Right cardiac atrium (tissue), 5 donors: ENCODE measurements around the gene CHRNE. TPM values are rescaled to one million over a fixed set of nuclear protein-coding genes. Genes with fewer than 3 reads are reported as not detected.
"Not testable (repeated sequence)": the region's sequence is repeated elsewhere in the genome, so short reads cannot be mapped to it uniquely, and the experiment has no call there.

Experiments used
- ATAC-seq, 2 donors: fragments of 200-7000 bp; cut with Tn5 transposase; one replicate each; pipeline versions ENCODE4 v1.8.0 to v1.9.1; 2020; ENCODE audit warnings: moderate library complexity in 2 of 2, mild to moderate bottlenecking in 1 of 2
- DNase-seq, 3 donors: peaks; one replicate each; pipeline ENCODE4 v3.0.0-alpha.2; 2020
- H3K27ac ChIP-seq: one replicate; pipeline ENCODE4 v1.5.1; 2013; ENCODE audit warnings: mild to moderate bottlenecking, low read length, control low read depth, moderate library complexity
- H3K27me3 ChIP-seq: one replicate; pipeline ENCODE4 v1.6.1; 2013; ENCODE audit not compliant: control insufficient read depth, insufficient read depth
- H3K4me1 ChIP-seq: one replicate; pipeline ENCODE4 v1.6.1; 2013; ENCODE audit warnings: low read length; ENCODE audit not compliant: control insufficient read depth, insufficient read depth
- H3K4me3 ChIP-seq: one replicate; pipeline ENCODE4 v1.5.1; 2013; ENCODE audit warnings: low read length, control low read depth
- H3K9me3 ChIP-seq: one replicate; pipeline ENCODE4 v1.6.1; 2013; ENCODE audit warnings: low read length; ENCODE audit not compliant: control insufficient read depth
- WGBS: extraction: QIAGEN DNeasy Blood & Tissue Kit; methylation state at CpG from one replicate; pipeline ENCODE4 v1.1.7; 2013; 5-methylcytosine and 5-hydroxymethylcytosine counted together
- intact Hi-C, 4 donors: fragments of 100-400 bp; cut with DNase I; formaldehyde crosslinking; loops; one replicate each; pipeline versions ENCODE4 v1.11.0 to v1.14.0; 2022 to 2023
- polyA plus RNA-seq: library from polyadenylated mRNA; stranded (reverse); fragments of 200-250 nt; gene quantifications from one replicate; pipeline ENCODE4 v1.2.3, GENCODE V29; 2013
- total RNA-seq, 4 donors: library from RNA; stranded (reverse); fragmentation: NEBNext Ultra II Directional; extraction: Animal tissue kit (Norgen Biotek cat#: 25700); gene quantifications; one replicate each; pipeline ENCODE4 v1.2.1, GENCODE V29; 2021
- donor health status: healthy with polysubstance abuse.
- donor health status: DM: no; HTN: yes; CAD: no.
- donor health status: DM: no; HTN: no; CAD: no.
- donor health status: DM: no; HTN: yes; CAD: no; lungs with severe emphysema.
- donor health status: DM: yes; HTN: yes; CAD: no.

The CHRNE gene
- total and polyA plus RNA-seq, 5 donors = 57.6 to 106 (median 66.7) TPM

DNA sequence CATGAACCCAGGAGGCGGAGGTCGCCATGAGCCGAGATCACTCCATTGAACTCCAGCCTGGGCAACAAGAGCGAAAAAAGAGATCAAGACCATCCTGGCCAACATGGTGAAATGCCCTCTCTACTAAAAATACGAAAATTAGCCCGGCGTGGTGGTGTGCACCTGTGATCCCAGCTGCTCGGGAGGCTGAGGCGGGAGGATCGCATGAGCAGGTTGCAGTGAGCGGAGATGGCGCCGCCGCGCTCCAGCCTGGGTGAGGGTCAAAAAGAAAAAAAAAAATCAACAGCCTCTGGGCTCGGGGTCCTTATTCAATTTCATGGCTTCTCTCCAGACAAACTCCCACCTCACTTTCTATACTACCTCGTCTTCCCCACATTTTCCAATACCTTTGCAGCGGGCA is 26.0 kb upstream of the CHRNE start:
- Histone ChIP-seq H3K27ac (no peak overlapping the region), H3K9me3 (no peaks in the 10 kb centered on the region), H3K4me3 (no peak overlapping the region), H3K4me1 (peaks cover under 1% of the 10 kb centered on the region), H3K27me3 (no peaks in the 10 kb centered on the region)
- no peak for ATAC-seq
- no peak for DNase-seq
- 97% methylated on average over 18 of the region's 18 CpGs for WGBS
- intact Hi-C loops = no loop called here

DNA sequence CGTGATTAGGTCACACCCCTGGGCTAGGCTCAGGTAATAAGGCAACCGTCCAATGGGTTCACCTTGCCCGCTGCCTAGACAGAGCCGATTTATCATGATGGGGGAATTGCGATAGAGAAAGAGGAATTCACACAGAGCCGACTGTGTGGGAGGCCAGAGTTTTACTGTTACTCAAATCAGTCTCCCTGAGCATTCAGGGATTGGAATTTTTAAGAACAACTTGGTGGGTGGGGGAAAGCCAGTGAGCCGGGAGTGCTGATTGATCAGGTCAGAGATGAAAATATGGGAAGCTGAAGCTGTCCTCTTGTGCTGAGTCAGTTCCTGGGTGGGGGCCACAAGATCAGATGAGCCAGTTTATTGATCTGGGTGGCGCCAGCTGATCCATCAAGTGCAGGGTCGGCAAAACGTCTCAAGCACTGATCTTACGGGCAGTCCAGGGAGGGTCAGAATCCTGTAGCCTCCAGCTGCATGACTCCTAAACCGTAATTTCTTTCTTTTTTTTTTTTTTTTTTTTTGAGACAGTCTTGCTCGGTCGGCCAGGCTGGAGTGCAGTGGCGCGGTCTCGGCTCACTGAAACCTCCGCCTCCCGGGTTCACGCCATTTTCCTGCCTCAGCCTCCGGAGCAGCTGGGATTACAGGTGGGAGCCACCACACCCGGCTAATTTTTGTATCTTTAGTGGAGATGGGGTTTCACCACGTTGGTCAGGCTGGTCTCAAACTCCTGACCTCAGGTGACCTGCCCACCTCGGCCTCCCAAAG is 23.9 kb upstream of the CHRNE start:
- H3K27ac ChIP-seq, ATAC-seq, DNase-seq, H3K9me3 ChIP-seq, H3K4me3 ChIP-seq, intact Hi-C loops, H3K27me3 ChIP-seq, H3K4me1 ChIP-seq: not testable (repeated sequence)
- WGBS = 83% methylated on average over 24 of the region's 24 CpGs

DNA sequence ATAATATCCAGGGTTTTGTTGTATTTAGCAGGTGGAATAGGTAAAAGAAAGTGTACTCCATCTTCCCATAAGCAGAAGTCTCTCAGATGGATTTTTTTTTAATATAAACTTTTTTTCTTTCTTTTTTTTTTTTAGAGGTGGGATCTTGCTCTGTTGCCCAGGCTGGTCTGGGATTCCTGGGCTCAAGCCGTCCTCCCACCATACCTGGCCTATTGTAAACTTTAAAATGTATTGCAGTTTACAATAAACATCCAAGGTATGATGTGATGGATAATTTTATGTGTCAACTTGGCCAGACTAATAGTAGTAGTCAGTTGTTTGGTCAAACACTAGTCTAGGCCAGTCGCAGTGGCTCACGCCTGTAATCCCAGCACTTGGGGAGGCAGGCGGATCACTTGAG is 18.4 kb upstream of the CHRNE start:
- H3K9me3 ChIP-seq = no peaks in the 10 kb centered on the region
- H3K4me1 ChIP-seq = no peaks in the 10 kb centered on the region
- ATAC-seq (no peak), DNase-seq (no peak)
- 91% methylated on average over 4 of the region's 4 CpGs for WGBS
- no peak overlapping the region for H3K4me3 ChIP-seq
- H3K27ac ChIP-seq = no peak overlapping the region
- H3K27me3 ChIP-seq = no peaks in the 10 kb centered on the region
- intact Hi-C loops = no loop called here

DNA sequence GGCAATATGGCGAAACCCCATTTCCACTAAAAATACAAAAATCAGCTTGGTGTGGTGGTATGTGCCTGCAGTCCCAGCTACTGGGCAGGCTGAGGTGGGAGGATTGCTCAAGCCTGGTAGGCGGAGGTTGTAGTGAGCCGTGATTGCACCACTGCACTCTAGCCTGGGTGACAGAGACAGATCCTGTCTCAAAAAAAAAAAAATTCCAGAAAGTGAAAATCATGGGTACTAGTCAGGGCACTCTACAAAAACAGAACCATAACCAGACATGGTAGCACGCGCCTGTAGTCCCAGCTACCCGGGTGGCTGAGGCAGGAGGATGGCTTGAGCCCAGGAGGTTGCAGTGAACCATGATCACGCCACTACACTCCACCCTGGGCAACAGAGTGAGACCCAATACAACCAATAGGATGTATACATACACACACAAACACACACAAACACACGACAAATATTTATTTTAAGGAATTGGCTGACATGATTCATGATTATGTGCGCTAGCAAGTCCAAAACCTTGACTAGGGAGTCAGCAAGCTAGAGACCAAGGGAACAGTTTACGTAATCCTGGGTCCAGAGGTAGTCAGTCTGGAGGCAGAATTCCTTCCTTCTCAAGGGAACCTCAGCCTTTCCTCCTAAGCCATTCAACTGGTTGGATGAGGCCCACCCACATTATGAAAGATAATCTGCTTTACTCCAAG is 17.6 kb upstream of the CHRNE start:
- no peaks in the 10 kb centered on the region for H3K9me3 ChIP-seq
- DNase-seq (no peak), ATAC-seq (no peak)
- 85% methylated on average over 10 of the region's 10 CpGs for WGBS
- H3K27me3 ChIP-seq = no peaks in the 10 kb centered on the region
- H3K4me3 ChIP-seq = no peak overlapping the region
- H3K27ac ChIP-seq = no peak overlapping the region
- intact Hi-C loops = no loop called here
- H3K4me1 ChIP-seq = no peaks in the 10 kb centered on the region

DNA sequence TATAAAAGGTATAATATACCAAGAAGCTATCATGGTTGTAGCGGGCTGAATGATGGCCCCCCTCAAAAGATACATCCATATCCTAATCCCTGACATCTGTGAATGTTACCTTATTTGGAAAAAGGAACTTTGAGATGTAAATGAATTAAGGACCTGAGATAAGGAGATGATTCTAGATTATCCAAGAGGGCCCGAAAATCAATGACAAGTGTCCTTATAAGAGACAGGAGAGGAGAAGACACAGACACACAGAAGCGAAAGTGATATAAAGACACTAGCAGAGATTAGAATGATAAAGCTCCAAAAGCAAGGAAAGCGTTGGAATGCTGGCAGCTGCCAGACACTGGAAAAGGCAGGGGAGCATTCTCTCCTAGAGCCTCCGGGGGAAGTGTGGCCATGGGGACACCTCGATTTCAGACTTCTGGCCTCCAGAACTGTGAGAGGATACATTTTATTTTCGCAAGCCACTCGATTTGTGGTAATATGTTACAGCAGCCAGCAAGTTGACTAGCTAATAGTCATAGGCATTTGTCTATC is 16.7 kb upstream of the CHRNE start:
- no peaks in the 10 kb centered on the region for H3K4me1 ChIP-seq
- no peak for ATAC-seq
- intact Hi-C loops = no loop called here
- H3K27ac ChIP-seq = no peak overlapping the region
- no peaks in the 10 kb centered on the region for H3K27me3 ChIP-seq
- no peaks in the 10 kb centered on the region for H3K9me3 ChIP-seq
- 44% methylated on average over 8 of the region's 8 CpGs for WGBS
- H3K4me3 ChIP-seq = no peak overlapping the region
- no peak for DNase-seq

DNA sequence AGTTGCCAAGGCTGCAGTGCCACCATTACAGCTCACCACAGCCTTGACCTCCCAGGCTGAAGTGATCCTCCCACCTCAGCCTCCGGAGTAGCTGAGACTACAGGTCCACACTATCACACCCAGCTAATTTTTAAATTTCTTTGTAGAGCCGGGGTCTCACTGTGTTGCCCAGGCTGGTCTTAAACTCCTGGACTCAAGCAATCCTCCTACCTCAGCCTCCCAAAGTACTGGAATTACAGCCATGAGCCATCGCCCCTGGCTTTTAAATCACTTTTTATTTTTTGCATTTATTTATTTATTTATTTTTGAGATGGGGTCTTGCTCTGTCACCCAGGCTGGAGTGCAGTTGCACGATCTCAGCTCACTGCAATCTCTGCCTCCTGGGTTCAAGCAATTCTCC is 11.7 kb upstream of the CHRNE start:
- ATAC-seq, H3K27me3 ChIP-seq, H3K9me3 ChIP-seq, H3K4me3 ChIP-seq, H3K4me1 ChIP-seq, H3K27ac ChIP-seq, DNase-seq: not testable (repeated sequence)
- intact Hi-C loops = loop anchor here in 1 of 4 donors (5.0 kb wide), 1 partner anchor 73 kb away; the partner anchor contains the start of gene CAMTA2
- 91% methylated on average over 4 of the region's 4 CpGs for WGBS

DNA sequence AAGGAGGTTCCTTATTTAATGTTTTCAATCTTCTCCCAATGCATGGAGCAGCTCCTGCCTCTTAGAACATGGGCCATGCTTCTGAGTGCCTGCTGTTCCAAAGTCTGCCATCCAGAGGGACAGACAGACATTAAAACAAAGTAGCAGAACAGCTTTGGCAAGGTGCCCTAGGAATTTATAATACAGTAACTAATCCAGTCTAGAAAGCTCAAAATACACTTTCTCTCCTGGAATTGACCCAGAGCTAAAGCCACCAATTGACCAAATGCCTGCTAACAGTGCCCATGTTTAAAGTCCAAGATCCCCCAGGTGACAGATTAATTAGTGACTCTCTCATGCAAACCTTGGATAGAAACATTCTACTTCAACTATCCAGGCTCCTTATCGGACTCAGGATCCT is 11.1 kb upstream of the CHRNE start:
- Histone ChIP-seq H3K4me3 (no peak overlapping the region), H3K4me1 (no peaks in the 10 kb centered on the region), H3K9me3 (no peaks in the 10 kb centered on the region), H3K27me3 (no peaks in the 10 kb centered on the region), H3K27ac (no peak overlapping the region)
- intact Hi-C loops = loop anchor here in 1 of 4 donors (5.0 kb wide), 1 partner anchor 73 kb away; the partner anchor contains the start of gene CAMTA2
- 88% methylated on average over 1 of the region's 1 CpG for WGBS
- ATAC-seq (no peak), DNase-seq (no peak)

DNA sequence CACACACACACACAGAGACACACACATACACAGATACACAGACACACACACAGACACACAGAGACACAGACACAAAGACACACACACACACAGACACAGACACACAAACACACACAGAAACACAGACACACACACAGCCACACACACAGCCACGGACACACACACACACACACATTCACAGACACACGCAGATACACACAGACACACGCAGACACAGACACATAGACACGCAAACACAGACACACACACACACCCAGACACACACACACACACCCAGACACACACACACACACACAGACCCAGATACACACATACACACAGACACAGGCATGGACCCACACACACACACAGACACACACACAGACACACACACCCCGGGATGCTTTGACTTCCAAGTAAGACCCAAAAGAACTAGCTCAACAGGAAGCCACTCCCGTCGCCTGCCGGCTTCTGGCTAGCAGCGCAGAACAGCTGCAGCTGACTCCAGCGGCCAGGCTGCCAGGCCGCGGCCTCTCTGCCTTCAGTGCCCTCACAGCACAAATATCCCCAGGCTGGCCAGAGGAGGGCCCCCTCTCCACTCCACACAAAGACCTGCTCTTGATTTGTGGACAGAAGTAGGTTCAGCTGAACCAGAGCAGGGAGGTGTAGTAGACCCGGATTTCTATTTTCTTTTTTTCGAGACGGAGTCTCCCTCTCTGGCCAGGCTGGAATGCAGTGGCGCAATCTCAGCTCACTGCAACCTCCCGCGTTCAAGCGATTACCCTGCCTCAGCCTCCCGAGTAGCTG is 6.0 kb upstream of the CHRNE start:
- peak; percentile 97 for ATAC-seq
- 19% methylated on average over 20 of the region's 20 CpGs for WGBS
- intact Hi-C loops = loop anchor here in 2 of 4 donors (2.0 to 5.0 kb wide), 4 partner anchors 33 to 153 kb away; partner anchors contain the start of genes CAMTA2 (in 1 of the 2), RNF167 (in 1 of the 2) and SLC25A11 (in 1 of the 2)
- Histone ChIP-seq H3K27ac (peak overlapping the region; percentile 57), H3K27me3 (no peaks in the 10 kb centered on the region), H3K4me1 (no peaks in the 10 kb centered on the region), H3K9me3 (no peaks in the 10 kb centered on the region), H3K4me3 (no peak overlapping the region)
- peak; percentile 92 to 97 (median 96) for DNase-seq

DNA sequence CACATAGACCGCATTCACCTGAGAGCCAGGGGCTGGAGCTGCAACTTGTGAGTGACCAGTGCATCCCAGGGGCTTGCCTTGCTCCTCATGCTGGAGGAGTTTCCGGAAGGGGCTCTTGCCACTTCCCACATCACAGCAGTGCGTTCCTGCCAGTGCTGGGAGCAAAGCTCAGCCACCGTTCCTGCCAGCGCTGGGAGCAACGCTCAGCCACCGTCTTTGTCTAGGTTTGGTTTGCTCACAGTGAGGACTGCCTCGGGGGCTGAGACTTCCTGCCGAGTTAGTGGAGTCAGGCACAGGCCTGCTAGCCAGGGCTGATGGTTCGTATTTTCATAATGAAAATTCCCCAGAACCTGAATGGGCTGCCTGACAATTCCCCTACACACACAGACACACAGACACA is 5.4 kb upstream of the CHRNE start:
- Histone ChIP-seq H3K27ac (peak overlapping the region; percentile 57), H3K4me1 (no peaks in the 10 kb centered on the region), H3K9me3 (no peaks in the 10 kb centered on the region), H3K4me3 (no peak overlapping the region), H3K27me3 (no peaks in the 10 kb centered on the region)
- DNase-seq (peak in 2 of 3 donors; percentile 62 to 65), ATAC-seq (peak; percentile 43 to 45)
- intact Hi-C loops = loop anchor here in 2 of 4 donors (2.0 to 5.0 kb wide), 4 partner anchors 34 to 154 kb away; partner anchors contain the start of genes CAMTA2 (in 1 of the 2), RNF167 (in 1 of the 2) and SLC25A11 (in 1 of the 2)
- WGBS = 44% methylated on average over 10 of the region's 10 CpGs

DNA sequence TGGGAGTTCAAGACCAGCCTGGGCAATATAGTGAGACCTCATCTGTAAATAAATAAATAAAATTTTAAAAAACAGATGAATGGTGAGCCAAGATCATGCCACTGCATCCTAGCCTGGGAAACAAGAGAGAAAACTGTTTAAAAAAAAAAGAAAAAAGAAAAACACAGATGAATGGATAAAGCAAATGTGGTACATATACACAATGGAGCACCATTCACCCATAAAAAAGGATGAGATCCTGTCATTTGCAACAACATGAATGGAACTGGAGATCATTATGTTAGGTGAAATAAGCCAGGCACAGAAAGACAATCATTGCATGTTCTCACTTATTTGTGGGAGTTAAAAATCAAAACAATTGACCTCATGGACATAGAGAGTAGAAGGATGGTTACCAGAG is 3.7 kb upstream of the CHRNE start:
- not testable (repeated sequence) for H3K4me3 ChIP-seq, H3K9me3 ChIP-seq, DNase-seq, ATAC-seq, H3K4me1 ChIP-seq, H3K27me3 ChIP-seq, H3K27ac ChIP-seq
- intact Hi-C loops = loop anchor here in 2 of 4 donors (5.0 kb wide), 3 partner anchors 36 to 156 kb away; partner anchors contain the start of genes CAMTA2 (in 1 of the 2), RNF167 (in 1 of the 2) and SLC25A11 (in 1 of the 2)
